Omental fat pad (tissue), 4 donors: ENCODE measurements around the gene PIGN. TPM values are rescaled to one million over a fixed set of nuclear protein-coding genes. Genes with fewer than 3 reads are reported as not detected.

Experiments used
- ATAC-seq: fragments of 150-250 bp; one replicate; pipeline ENCODE4 v1.9.1; 2016; ENCODE audit warnings: mild to moderate bottlenecking, moderate library complexity; ENCODE audit not compliant: low FRiP score
- DNase-seq: peaks from one replicate; pipeline ENCODE4 v3.0.0-alpha.2; 2019; ENCODE audit warnings: low spot score
- CTCF ChIP-seq, 3 donors: fragments of 450-650 bp; IDR thresholded peaks; one replicate each; pipeline ENCODE4 v1.5.1; 2016 to 2017; ENCODE audit warnings: antibody characterized with exemption in 3 of 3, mild to moderate bottlenecking in 3 of 3, moderate library complexity in 2 of 3
- total RNA-seq, 4 donors: library from RNA; depleted of rRNA; stranded (reverse); fragments of >200 nt; gene quantifications; one replicate each; pipeline ENCODE4 v1.1.0, GENCODE V29; 2016

Gene PIGN
- total RNA-seq, result 10 to 100 TPM; 19.7 to 31.8 (median 24.8) TPM

GRCh38 chr18:62186774-62187542 is at the start of gene PIGN, which contains the start of gene RELCH:
Gene PIGN (minus strand): TSS chr18:62187056. CDS start chr18:62161353, 25,703 bp downstream.
Gene RELCH (plus strand): TSS chr18:62187255. CDS start chr18:62187506, 251 bp downstream.
- peak; percentile 100 for ATAC-seq
- peak; percentile 84 for DNase-seq
- TF ChIP-seq CTCF (IDR thresholded peaks at IDR 0.05), result no peak

- TF ChIP-seq CTCF (IDR thresholded peaks at IDR 0.05), result no peak
- DNase-seq (no peak), ATAC-seq (no peak)
Measured at GRCh38 chr18:62236252-62236651, 49.4 kb upstream of the PIGN start.

GRCh38 chr18:62226047-62226446 is 39.2 kb upstream of the PIGN start:
- no peak for TF ChIP-seq CTCF (IDR thresholded peaks at IDR 0.05)
- ATAC-seq, result no peak
- DNase-seq, result no peak

GRCh38 chr18:62224229-62224628 is 37.4 kb upstream of the PIGN start:
- no peak for DNase-seq
- no peak for ATAC-seq
- TF ChIP-seq CTCF (IDR thresholded peaks at IDR 0.05), result no peak

GRCh38 chr18:62214790-62215189 is 27.9 kb upstream of the PIGN start:
- ATAC-seq (no peak), DNase-seq (no peak)
- no peak for TF ChIP-seq CTCF (IDR thresholded peaks at IDR 0.05)

GRCh38 chr18:62211325-62211828 is 24.5 kb upstream of the PIGN start:
- DNase-seq, result no peak
- ATAC-seq, result no peak
- no peak for TF ChIP-seq CTCF (IDR thresholded peaks at IDR 0.05)

- DNase-seq, result no peak
- ATAC-seq, result no peak
- no peak for TF ChIP-seq CTCF (IDR thresholded peaks at IDR 0.05)
Measured at GRCh38 chr18:62210138-62210537, 23.3 kb upstream of the PIGN start.
